HFF-Myc (cell line): ENCODE results near the gene ZSCAN22.

ENCODE experiments used
- DNase-seq: peaks from one replicate; pipeline ENCODE4 v3.0.0-alpha.2; 2011; ENCODE audit warnings: low read depth; ENCODE audit errors: extremely low read depth
- H3K4me3 ChIP-seq: replicated peaks from 2 replicates; pipeline ENCODE4 v1.5.1; 2011; ENCODE audit warnings: low read depth, mild to moderate bottlenecking, control low read depth, low read length
- CTCF ChIP-seq: IDR thresholded peaks from 2 replicates; pipeline ENCODE4 v1.5.1; 2012; ENCODE audit warnings: mild to moderate bottlenecking, low read depth, low read length, control low read depth; ENCODE audit errors: missing control alignments

Gene ZSCAN22

GRCh38 chr19:58385891-58386575 is 59.2 kb downstream of the ZSCAN22 start:
- DNase-seq, result no peak
- peak overlapping the region; percentile 92 for H3K4me3 ChIP-seq
- TF ChIP-seq CTCF, result no peak

DNA sequence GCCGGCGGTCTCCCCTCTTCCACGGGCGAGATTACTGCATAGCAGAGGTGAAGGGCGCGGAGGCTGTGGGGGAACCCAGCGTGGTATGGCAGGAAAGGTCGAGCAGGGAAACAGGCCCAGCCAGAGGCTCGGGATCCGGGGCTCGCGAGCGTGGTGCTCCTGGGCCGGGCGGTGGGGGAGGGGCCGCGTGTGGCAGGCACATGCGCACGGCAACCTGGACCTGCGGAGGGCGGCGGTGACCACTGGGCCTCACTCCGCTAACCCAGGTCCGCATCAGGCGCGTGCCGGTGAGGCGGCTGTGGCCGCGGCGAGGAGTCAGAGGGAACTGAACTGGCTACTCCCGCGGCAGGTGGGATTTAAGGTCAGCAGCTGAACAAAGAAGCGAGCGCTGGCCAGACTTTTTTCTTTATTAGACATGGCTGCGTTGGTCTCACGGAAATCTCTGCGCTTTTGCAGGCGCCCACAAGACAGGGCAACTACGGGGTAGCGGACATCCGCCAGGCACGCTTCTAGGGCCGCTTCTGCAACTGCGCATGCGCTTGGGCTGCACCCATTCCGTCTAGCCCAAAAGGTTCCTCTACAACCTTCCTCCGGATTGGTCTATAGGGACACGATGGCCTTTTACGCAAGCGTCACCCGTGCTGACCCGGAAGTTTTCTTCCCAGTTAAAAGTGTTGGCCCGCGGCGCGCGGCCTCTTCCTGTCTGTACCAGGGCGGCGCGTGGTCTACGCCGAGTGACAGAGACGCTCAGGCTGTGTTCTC is 60.0 kb downstream of the ZSCAN22 start, which contains the start of gene RPS5:
Gene RPS5, plus strand, starts transcription at position 694 of the 762 bp plus-strand sequence. CDS start 869 bp downstream, outside the sequence.
- no peak for TF ChIP-seq CTCF
- peak within 1 kb of the TSS; percentile 92 for H3K4me3 ChIP-seq

DNA sequence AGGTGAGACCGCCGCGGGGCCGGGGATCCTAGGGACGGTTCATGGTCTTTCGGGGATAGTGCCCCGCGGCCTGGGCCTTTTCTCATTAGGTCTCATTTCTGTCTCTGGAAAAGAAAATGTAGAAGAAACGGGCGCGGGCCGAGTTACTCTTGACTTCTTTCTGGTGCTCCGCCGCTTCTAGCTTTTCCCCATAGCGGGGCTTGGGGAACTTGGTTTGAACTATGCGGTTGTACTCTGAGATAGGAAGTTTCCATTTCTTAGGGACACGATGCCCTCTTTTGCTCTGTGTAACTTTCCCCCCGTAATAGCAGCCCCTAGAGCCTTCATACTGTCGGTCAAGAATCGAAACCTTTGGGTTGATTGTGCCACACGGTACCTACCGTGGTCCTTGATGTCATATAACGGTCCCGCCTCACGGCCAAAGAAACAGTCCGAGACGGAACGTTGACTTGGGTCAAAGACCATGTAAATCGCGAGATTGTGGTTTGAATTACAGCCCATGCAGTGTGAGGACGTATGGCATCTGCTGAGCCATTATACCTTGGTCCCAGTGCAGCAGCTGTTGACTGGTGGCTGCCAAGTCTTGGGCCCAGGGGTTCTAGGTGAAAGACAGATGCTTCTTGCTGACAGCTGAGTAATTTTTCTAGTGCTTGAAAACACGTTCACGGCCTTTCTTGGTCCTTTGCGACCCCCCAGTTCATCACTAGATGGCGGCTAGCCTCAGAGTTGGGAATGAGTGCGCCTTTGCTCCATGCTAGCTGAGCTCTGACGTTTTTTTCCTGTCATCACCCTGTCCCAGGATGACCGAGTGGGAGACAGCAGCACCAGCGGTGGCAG is 60.8 kb downstream of the ZSCAN22 start:
- no peak for DNase-seq
- TF ChIP-seq CTCF, result no peak
- H3K4me3 ChIP-seq, result peak overlapping the region; percentile 92

More for the DNA sequence above, 60.0 kb downstream of the ZSCAN22 start, which contains the start of gene RPS5:
- DNase-seq, result peak; percentile 98

DNA sequence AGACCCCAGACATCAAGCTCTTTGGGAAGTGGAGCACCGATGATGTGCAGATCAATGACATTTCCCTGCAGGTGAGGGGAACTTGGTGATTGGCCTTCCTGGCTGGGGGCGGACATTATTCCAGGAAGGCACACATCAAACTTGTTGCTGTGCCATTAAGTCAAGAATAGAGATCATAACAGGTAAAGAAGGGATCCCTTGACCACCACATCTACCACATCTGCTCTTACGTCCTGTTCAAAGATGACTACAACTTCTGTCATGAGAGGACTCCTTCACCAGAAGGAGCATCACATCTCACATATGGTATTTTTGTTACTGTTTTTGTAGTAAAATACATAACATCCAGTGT is 61.4 kb downstream of the ZSCAN22 start:
- no peak for DNase-seq
- H3K4me3 ChIP-seq, result peak overlapping the region; percentile 92
- no peak for TF ChIP-seq CTCF
